ENCODE measurements around the gene GFM1. TPM values are rescaled to one million over a fixed set of nuclear protein-coding genes. Genes with fewer than 3 reads are reported as not detected.
"Not testable (repeated sequence)": the region's sequence is repeated elsewhere in the genome, so short reads cannot be mapped to it uniquely, and the experiment has no call there.

The GFM1 gene
- polyA plus RNA-seq, 1 donor (not counting 4 experiments of a cell fraction or from before 2014, with no cell fraction given), result 35.9 TPM

DNA sequence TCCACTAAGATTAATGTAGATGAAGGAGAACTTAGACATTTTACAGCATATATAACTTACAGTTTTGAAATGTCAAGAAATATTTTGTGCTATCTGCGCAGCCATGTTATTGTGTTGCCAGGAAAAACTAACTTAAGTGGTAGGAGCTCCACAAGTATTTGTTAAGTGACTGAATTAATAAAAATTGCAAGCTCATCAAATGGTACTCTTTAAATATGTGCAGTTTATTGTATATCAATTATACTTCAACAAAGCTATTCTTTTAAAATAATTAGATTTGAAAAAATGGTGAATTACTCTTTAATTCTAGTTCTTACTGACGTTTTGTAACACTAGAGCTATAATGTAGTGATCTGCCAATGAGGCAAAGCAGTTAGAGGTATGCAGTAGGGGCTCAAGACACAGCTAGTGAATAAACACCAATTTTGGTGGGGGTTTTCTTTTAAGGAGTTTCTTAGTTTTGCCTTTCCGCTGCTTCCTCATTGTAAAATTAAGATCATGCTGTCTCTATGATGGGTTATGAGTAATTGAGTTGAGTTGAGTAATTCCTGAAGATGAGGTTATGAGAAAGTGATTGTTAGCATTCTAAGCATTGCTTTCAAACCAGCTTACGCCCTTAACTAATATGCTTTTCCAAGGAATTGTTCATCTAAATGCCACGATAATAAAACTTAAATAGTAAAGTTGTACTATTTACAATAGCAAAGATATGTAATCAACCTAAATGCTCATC lies 39.1 kb downstream of the GFM1 start:
- DNase-seq (ENCODE audit: low read depth, low spot score) (no peak), FAIRE-seq (no peak)
- Histone ChIP-seq H4K20me1 (ENCODE audit: control insufficient read depth, extremely low read depth, insufficient read depth, low read length) (no peaks in the 10 kb centered on the region), H3K27ac (ENCODE audit: control insufficient read depth, insufficient read depth, low read length) (no peak overlapping the region), H3K9ac (ENCODE audit: control insufficient read depth, extremely low read depth, insufficient read depth, low read length) (no peak overlapping the region), H3K9me1 (ENCODE audit: control insufficient read depth, extremely low read depth, insufficient read depth, low read length) (no peaks in the 10 kb centered on the region), H3K79me2 (ENCODE audit: control insufficient read depth, insufficient read depth, low read length) (no peaks in the 10 kb centered on the region), H3K4me1 (ENCODE audit: control insufficient read depth, extremely low read depth, insufficient read depth, low read length) (no peaks in the 10 kb centered on the region), H3K36me3 (ENCODE audit: control insufficient read depth in 2 of 2, extremely low read depth in 1 of 2, insufficient read depth in 2 of 2, low read length in 2 of 2) (peaks cover 0 to 6% of the 10 kb centered on the region in 2 experiments), H2AFZ (ENCODE audit: control insufficient read depth, low read length) (no peak overlapping the region), H3K9me3 (ENCODE audit: control insufficient read depth, low read depth, low read length) (no peaks in the 10 kb centered on the region), H3K27me3 (ENCODE audit: control insufficient read depth, extremely low read depth, insufficient read depth, low read length) (no peaks in the 10 kb centered on the region), H3K4me3 (ENCODE audit: control insufficient read depth in 2 of 3, extremely low read depth in 1 of 3, insufficient read depth in 2 of 3, low read depth in 1 of 3, low read length in 3 of 3) (no peak overlapping the region), H3K4me2 (ENCODE audit: control insufficient read depth, extremely low read depth, insufficient read depth, low read depth, low read length) (no peak overlapping the region)
- TF ChIP-seq EZH2 (IDR thresholded peaks at IDR 0.05; ENCODE audit: low read length), result no peak
- TF ChIP-seq, protein P1, sequence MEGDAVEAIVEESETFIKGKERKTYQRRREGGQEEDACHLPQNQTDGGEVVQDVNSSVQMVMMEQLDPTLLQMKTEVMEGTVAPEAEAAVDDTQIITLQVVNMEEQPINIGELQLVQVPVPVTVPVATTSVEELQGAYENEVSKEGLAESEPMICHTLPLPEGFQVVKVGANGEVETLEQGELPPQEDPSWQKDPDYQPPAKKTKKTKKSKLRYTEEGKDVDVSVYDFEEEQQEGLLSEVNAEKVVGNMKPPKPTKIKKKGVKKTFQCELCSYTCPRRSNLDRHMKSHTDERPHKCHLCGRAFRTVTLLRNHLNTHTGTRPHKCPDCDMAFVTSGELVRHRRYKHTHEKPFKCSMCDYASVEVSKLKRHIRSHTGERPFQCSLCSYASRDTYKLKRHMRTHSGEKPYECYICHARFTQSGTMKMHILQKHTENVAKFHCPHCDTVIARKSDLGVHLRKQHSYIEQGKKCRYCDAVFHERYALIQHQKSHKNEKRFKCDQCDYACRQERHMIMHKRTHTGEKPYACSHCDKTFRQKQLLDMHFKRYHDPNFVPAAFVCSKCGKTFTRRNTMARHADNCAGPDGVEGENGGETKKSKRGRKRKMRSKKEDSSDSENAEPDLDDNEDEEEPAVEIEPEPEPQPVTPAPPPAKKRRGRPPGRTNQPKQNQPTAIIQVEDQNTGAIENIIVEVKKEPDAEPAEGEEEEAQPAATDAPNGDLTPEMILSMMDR (optimal IDR thresholded peaks at IDR 0.05 in 1 of 3, IDR thresholded peaks at IDR 0.05 in 1 of 3, conservative IDR thresholded peaks at IDR 0.05 in 1 of 3; ENCODE audit: extremely low read depth in 1 of 3, insufficient read depth in 2 of 3, low read length in 3 of 3), result no peak
- dilution Hi-C loops (cut with MboI; ENCODE audit: extremely low pct_ligation_motif_present, low sequenced_read_pairs), result no loop called here

DNA sequence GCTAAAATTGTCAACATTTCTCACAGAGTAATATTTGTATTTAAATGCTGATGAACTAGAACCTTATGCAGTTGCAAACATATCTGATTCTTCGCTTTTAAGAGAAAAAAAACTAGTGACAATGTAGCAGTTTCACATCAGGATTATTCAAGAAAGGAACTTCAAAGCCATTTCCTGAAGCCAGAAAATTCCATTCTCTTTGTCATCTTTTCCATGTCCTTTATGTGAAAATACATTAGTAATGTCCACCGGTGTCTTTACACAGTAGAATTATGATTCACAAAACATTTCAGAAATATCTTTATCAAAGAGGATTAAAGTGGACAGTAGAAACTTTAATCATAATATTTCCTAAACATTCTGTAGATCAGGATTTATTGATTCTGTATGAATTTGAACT lies 40.8 kb downstream of the GFM1 start:
- no peak for FAIRE-seq
- Histone ChIP-seq H3K9me1 (ENCODE audit: control insufficient read depth, extremely low read depth, insufficient read depth, low read length) (no peaks in the 10 kb centered on the region), H2AFZ (ENCODE audit: control insufficient read depth, low read length) (no peak overlapping the region), H3K4me3 (ENCODE audit: control insufficient read depth in 2 of 3, extremely low read depth in 1 of 3, insufficient read depth in 2 of 3, low read depth in 1 of 3, low read length in 3 of 3) (no peak overlapping the region), H3K27ac (ENCODE audit: control insufficient read depth, insufficient read depth, low read length) (no peak overlapping the region), H3K4me1 (ENCODE audit: control insufficient read depth, extremely low read depth, insufficient read depth, low read length) (no peaks in the 10 kb centered on the region), H3K9ac (ENCODE audit: control insufficient read depth, extremely low read depth, insufficient read depth, low read length) (no peak overlapping the region), H4K20me1 (ENCODE audit: control insufficient read depth, extremely low read depth, insufficient read depth, low read length) (no peaks in the 10 kb centered on the region), H3K9me3 (ENCODE audit: control insufficient read depth, low read depth, low read length) (no peaks in the 10 kb centered on the region), H3K79me2 (ENCODE audit: control insufficient read depth, insufficient read depth, low read length) (no peaks in the 10 kb centered on the region), H3K4me2 (ENCODE audit: control insufficient read depth, extremely low read depth, insufficient read depth, low read depth, low read length) (no peak overlapping the region), H3K36me3 (ENCODE audit: control insufficient read depth in 2 of 2, extremely low read depth in 1 of 2, insufficient read depth in 2 of 2, low read length in 2 of 2) (peaks cover 0 to 6% of the 10 kb centered on the region in 2 experiments), H3K27me3 (ENCODE audit: control insufficient read depth, extremely low read depth, insufficient read depth, low read length) (no peaks in the 10 kb centered on the region)
- dilution Hi-C loops (cut with MboI; ENCODE audit: extremely low pct_ligation_motif_present, low sequenced_read_pairs), result no loop called here
- no peak for TF ChIP-seq EZH2 (IDR thresholded peaks at IDR 0.05; ENCODE audit: low read length)
- TF ChIP-seq, protein P1 (optimal IDR thresholded peaks at IDR 0.05 in 1 of 3, IDR thresholded peaks at IDR 0.05 in 1 of 3, conservative IDR thresholded peaks at IDR 0.05 in 1 of 3; ENCODE audit: extremely low read depth in 1 of 3, insufficient read depth in 2 of 3, low read length in 3 of 3), result no peak
- DNase-seq (ENCODE audit: low read depth, low spot score), result no peak

DNA sequence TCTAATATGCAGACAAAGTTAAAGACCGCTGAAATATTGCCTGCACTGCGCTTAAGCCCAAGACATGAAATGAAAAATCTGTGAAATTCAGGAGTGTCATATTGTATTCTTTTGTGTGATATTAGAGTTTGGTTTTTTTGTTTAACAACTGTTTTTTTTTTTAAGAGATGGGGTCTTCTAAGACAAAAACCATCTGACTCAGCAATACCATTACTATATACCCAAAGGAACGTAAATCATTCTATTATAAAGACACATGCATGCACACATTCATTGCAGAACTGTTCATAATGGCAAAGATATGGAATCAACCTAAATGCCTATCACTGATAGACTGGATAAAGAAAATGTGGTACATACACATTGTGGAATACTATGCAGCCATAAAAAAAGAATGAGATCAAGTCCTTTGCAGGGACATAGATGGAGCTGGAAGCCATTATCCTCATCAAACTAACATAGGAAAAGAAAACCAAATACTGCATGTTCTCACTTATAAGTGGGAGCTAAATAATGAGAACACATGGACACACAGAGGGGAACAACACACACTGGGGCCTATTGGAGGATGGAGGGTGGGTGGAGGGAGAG lies 49.6 kb downstream of the GFM1 start:
- DNase-seq (ENCODE audit: low read depth, low spot score); H2AFZ ChIP-seq (ENCODE audit: control insufficient read depth, low read length); H3K79me2 ChIP-seq (ENCODE audit: control insufficient read depth, insufficient read depth, low read length); H3K9me1 ChIP-seq (ENCODE audit: control insufficient read depth, extremely low read depth, insufficient read depth, low read length); H3K9me3 ChIP-seq (ENCODE audit: control insufficient read depth, low read depth, low read length); H3K27me3 ChIP-seq (ENCODE audit: control insufficient read depth, extremely low read depth, insufficient read depth, low read length); H3K4me1 ChIP-seq (ENCODE audit: control insufficient read depth, extremely low read depth, insufficient read depth, low read length); dilution Hi-C loops (cut with MboI; ENCODE audit: extremely low pct_ligation_motif_present, low sequenced_read_pairs); H3K9ac ChIP-seq (ENCODE audit: control insufficient read depth, extremely low read depth, insufficient read depth, low read length); H3K4me2 ChIP-seq (ENCODE audit: control insufficient read depth, extremely low read depth, insufficient read depth, low read depth, low read length); FAIRE-seq; H3K4me3 ChIP-seq (ENCODE audit: control insufficient read depth in 2 of 3, extremely low read depth in 1 of 3, insufficient read depth in 2 of 3, low read depth in 1 of 3, low read length in 3 of 3); H3K36me3 ChIP-seq (ENCODE audit: control insufficient read depth in 2 of 2, extremely low read depth in 1 of 2, insufficient read depth in 2 of 2, low read length in 2 of 2); H4K20me1 ChIP-seq (ENCODE audit: control insufficient read depth, extremely low read depth, insufficient read depth, low read length); H3K27ac ChIP-seq (ENCODE audit: control insufficient read depth, insufficient read depth, low read length): not testable (repeated sequence)
